KG1 (cell line): ENCODE measurements around the gene AFAP1.

Experiments used
- DNase-seq: peaks from one replicate; lab custom pipeline; 2025; lab: John Stamatoyannopoulos, UW

The AFAP1 gene

DNA sequence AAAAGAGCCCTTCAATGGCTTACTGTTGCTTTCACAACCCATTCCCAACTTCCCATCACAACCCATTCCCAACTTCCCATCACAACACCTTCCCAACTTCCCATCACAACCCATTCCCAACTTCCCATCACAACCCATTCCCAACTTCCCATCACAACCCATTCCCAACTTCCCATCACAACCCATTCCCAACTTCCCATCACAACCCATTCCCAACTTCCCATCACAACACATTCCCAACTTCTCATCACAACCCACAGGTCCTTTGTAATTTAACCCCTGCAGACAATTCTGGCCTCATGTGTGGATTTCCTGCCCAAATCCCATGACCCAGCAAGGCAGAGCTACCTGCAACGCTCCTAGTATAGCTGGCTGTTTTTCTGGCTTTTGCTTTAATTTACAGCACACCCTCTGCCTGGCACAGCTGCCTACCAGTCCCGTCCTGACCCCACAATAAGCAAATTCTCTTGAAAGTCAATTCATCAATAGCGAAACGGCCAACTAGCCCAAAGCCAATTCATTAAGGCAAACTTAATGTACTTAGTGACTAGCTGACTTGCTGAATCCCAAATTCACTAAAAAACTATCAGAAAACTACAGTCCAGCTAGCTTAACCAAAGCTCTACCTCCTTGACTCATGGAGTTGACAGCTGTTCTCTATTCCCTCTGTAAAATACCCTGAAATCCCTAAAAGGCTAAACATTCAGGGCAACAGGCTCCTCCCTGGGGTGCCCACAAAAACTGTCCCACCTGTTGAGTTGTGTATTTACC lies 75.6 kb downstream of the AFAP1 start:
- no peak for DNase-seq

- no peak for DNase-seq
Measured at GRCh38 chr4:7862561-7863192, 77.0 kb downstream of the AFAP1 start.

DNA sequence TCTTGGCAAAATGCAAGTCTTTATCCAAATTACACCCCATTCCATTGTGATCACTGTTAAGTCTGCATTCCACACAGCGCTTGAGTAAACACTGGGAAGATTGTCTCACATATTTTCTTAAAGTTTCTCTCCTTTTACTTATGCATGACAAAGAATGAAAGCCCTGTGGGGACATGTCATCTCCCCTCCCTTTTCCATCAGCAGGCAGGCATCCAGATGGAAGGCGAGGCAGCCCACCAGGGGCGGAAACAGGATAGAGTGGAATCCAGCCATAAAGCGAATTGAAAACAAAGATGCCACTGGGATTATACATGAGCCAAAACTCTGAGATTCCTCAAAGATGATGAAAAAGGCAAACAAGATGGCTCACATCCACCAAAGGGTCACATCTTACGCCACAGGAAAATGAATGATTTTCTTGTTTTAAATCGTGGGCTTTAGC lies 78.2 kb downstream of the AFAP1 start:
- DNase-seq = no peak

GRCh38 chr4:7860600-7861163 lies 79.0 kb downstream of the AFAP1 start:
- DNase-seq = no peak

- DNase-seq = no peak
Measured at GRCh38 chr4:7859326-7859725, 80.3 kb downstream of the AFAP1 start.

GRCh38 chr4:7858498-7858897 lies 81.2 kb downstream of the AFAP1 start:
- no peak for DNase-seq

- no peak for DNase-seq
Measured at GRCh38 chr4:7857993-7858392, 81.7 kb downstream of the AFAP1 start.

GRCh38 chr4:7857238-7857701 lies 82.4 kb downstream of the AFAP1 start:
- DNase-seq = no peak

DNA sequence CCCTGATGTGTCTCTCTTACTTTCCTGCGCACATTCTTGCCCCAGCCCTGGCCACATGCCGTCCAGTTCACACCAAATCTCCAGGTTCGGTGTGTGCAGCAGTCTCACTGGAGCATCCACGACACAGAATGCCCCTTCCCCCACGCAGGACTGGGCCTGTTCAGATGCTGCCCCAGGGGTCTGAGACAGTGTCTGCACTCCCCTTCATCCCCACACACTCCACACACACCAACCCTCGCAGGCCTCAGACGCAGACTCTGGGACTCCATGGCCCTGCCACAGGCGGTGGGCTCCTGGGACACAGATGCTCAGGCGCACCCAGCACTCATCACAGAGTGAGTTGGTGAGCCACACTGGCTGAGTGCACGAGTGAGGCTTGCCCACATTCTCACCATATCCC lies 83.9 kb downstream of the AFAP1 start:
- DNase-seq = no peak

- DNase-seq = no peak
Measured at GRCh38 chr4:7854697-7855370, 84.8 kb downstream of the AFAP1 start.

- no peak for DNase-seq
Measured at GRCh38 chr4:7854216-7854615, 85.4 kb downstream of the AFAP1 start.

DNA sequence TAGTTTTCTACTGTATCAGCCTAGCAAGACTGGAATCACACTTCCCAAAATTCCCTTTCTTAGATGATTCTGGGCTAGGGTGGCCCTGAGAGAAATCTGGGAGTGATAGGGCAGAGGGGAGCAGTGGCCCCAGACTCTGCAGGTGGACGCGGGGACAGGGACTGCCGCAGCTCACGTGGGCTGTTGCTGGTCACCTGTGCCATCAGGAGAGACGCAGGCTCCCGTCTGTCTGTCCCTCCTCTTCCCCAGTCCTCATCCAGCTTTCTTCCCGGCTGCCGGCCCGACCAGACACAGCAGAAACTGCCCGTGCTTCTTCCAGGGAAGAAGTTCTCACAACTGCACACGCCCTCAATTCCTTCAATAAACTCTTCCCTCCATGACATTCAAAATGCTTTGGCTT lies 86.4 kb downstream of the AFAP1 start:
- no peak for DNase-seq

GRCh38 chr4:7852568-7853185 lies 87.0 kb downstream of the AFAP1 start:
- DNase-seq = no peak

- no peak for DNase-seq
Measured at GRCh38 chr4:7850489-7850888, 89.2 kb downstream of the AFAP1 start.

DNA sequence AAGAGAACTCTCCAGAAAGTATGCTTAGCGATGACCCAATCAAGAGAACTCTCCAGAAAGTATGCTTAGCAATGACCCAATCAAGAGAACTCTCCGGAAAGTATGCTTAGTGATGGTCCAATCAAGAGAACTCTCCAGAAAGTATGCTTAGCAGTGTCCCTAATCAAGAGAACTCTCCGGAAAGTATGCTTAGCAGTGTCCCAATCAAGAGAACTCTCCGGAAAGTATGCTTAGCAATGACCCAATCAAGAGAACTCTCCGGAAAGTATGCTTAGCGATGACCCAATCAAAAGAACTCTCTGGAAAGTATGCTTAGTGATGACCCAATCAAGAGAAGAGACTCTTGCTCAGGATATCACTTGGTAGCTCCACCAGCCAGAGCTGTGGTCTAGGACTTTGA lies 92.5 kb downstream of the AFAP1 start:
- no peak for DNase-seq

DNA sequence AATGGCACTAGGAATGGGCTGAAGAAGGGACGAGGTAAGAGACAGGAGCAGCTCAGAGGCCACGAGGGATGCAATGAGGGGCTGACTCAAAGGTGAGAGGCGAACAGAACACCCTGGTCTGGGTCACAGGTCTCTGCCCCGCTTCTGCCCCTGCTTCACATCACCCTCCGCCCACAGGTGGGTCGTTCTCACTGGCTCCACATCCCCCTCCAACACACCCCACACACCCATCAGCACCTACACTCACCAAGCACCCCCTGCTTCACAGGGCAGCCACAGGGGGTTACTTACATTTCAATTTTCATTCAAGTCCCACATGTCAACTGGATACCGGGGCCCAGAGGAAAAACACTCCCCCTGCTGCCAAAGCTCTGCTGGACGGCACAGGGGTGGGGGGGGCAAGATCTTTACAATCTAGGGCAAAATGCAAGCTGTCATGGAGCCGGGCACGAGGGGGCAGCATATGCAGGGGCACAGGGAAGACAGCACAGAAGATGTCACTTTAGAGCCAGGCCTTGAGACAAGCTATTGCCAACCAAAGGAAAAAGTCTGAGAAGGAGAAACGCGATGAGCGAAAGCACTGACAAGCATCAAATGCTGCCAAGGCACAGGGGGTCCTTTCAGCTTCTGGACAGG lies 94.0 kb downstream of the AFAP1 start:
- DNase-seq = peak; percentile 10

GRCh38 chr4:7844594-7844991 lies 95.1 kb downstream of the AFAP1 start:
- DNase-seq = no peak

GRCh38 chr4:7843831-7844593 lies 95.6 kb downstream of the AFAP1 start:
- DNase-seq = no peak

DNA sequence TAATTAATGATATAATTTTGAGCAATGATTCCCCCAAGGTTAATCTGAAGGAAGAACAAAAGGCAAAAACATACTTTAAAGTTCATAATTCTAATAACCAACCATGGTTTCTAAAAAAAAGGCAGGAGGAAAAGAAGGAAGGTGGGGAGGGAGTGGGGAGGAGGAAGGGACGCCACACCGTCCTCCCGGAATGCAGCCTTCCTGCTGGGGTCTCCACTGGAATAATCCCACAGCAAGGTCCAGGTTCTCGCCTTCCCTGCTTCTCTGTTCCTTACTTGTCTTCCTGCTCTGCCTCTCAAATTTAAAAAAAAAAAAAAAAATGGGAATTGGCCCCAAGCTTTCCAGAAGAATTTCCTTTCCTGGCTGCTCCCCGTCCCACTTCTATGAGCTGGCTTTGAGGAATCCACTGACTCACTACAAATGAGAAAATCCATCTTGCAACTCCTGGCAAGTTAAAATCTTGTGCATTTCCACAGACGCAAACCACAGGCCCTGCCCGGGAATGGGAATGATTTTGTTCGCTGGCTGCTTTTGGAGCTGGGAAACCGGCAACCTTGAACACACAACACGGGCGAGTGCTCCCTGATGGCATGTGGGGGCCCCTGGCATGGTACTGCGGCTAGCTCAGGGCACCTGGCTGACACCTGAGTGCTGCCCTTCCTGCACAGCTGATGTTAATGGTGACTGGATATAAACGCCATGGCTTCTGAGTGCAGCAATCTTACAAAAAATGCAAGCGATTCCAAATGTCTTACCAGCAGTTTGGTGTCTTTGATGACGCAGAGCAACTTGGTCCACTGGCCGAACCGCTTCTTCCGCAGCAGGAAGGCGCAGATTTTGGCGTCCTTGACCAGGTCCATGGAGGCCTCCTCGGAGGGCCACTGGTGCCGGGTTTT lies 97.0 kb downstream of the AFAP1 start:
- no peak for DNase-seq

GRCh38 chr4:7841894-7842293 lies 97.8 kb downstream of the AFAP1 start:
- DNase-seq = no peak
